K562 (cell line): ENCODE measurements around the gene MAML1. TPM values are rescaled to one million over a fixed set of nuclear protein-coding genes. Genes with fewer than 3 reads are reported as not detected.

Source experiments
- ATAC-seq: fragments of 200-7000 bp; cut with Tn5 transposase; 3 replicates; pipeline ENCODE4 v1.9.1; 2020; ENCODE audit warnings: moderate library complexity
- BruUV-seq: library from RNA; stranded (reverse); fragments of 400-500 nt; replicated peaks from 2 replicates; lab custom pipeline; 2021; lab: Mats Ljungman, UMichigan
- CTCF ChIA-PET: fragments of 300-600 bp; formaldehyde crosslinking; extraction: SDS; loops from one replicate; lab custom pipeline; 2021; ENCODE audit warnings: low intra/inter-chr PET ratio; lab: Yijun Ruan, JAX
- POLR2A ChIA-PET: fragments of 300-600, 350-650 bp; sonication (Branson Sonifier 250); formaldehyde crosslinking; extraction: SDS; loops from one replicate; lab custom pipeline; 2021; ENCODE audit warnings: antibody characterized with exemption, inconsistent platforms; lab: Yijun Ruan, JAX
- DNase-seq, 4 experiments: peaks; one replicate each; pipeline versions ENCODE4 v3.0.0 to v3.0.0-alpha.2; 2011 to 2018; ENCODE audit warnings: low spot score in 3 of 4, mixed read lengths in 3 of 4; ENCODE audit errors: extremely low read depth in 1 of 4
- FAIRE-seq: peaks from 2 replicates; lab custom pipeline; 2011; peaks lifted over from hg19 to GRCh38; lab: Jason Lieb, UNC
- H2AFZ ChIP-seq: 2 replicates; pipeline ENCODE4 v1.6.0; 2011; ENCODE audit warnings: low read depth, low read length, control low read depth, inconsistent platforms
- H3K27ac ChIP-seq: fragments of 200-600 bp; 3 replicates; pipeline ENCODE4 v1.8.0; 2011; ENCODE audit warnings: low read depth, mild to moderate bottlenecking, control low read depth, inconsistent platforms, low read length, moderate library complexity, mixed read lengths; ENCODE audit errors: extremely low read depth
- H3K27me3 ChIP-seq, 2 experiments: fragments of 300-600 bp in 1 of 2; 2 replicates in 1 of 2; 3 replicates in 1 of 2; pipeline versions ENCODE4 v1.6.0 to v1.8.0; 2011; ENCODE audit warnings: inconsistent platforms in 2 of 2, low read length in 2 of 2, mild to moderate bottlenecking in 1 of 2, mixed read lengths in 1 of 2, moderate library complexity in 1 of 2; ENCODE audit not compliant: control insufficient read depth in 2 of 2, insufficient read depth in 2 of 2
- H3K36me3 ChIP-seq: fragments of 300-600 bp; 3 replicates; pipeline ENCODE4 v1.8.0; 2011; ENCODE audit warnings: mild to moderate bottlenecking, low read length, inconsistent platforms; ENCODE audit not compliant: control insufficient read depth, insufficient read depth
- H3K4me1 ChIP-seq, 2 experiments: fragments of 200-600 bp in 1 of 2; replicated peaks in 1 of 2; 2 replicates in 1 of 2; 3 replicates in 1 of 2; pipeline versions ENCODE4 v1.5.1 to v1.8.0; 2011; ENCODE audit warnings: inconsistent platforms in 2 of 2, low read length in 2 of 2, mild to moderate bottlenecking in 1 of 2, mixed read lengths in 1 of 2, moderate library complexity in 1 of 2; ENCODE audit not compliant: control insufficient read depth in 2 of 2, insufficient read depth in 2 of 2
- H3K4me2 ChIP-seq: 2 replicates; pipeline ENCODE4 v1.6.1; 2011; ENCODE audit warnings: low read length, control low read depth, inconsistent platforms, mixed read lengths; ENCODE audit not compliant: insufficient read depth
- H3K4me3 ChIP-seq: fragments of 200-600 bp; sonication (generic), shearing (Covaris generic); 2 replicates; pipeline ENCODE4 v1.5.1; 2016; ENCODE audit warnings: control low read depth, inconsistent platforms
- H3K79me2 ChIP-seq: fragments of 200-600 bp; 3 replicates; pipeline ENCODE4 v1.8.0; 2011; ENCODE audit warnings: low read length, inconsistent platforms; ENCODE audit not compliant: control insufficient read depth, insufficient read depth
- H3K9ac ChIP-seq, 2 experiments: 2 replicates each; pipeline versions ENCODE4 v1.6.0 to v1.6.1; 2011; ENCODE audit warnings: low read depth in 2 of 2, low read length in 2 of 2, control low read depth in 1 of 2, inconsistent platforms in 1 of 2, mild to moderate bottlenecking in 1 of 2, mixed read lengths in 1 of 2; ENCODE audit not compliant: insufficient read depth in 1 of 2
- H3K9me1 ChIP-seq: one replicate; pipeline ENCODE4 v1.6.0; 2011; ENCODE audit warnings: inconsistent platforms, mild to moderate bottlenecking, low read length, moderate library complexity; ENCODE audit not compliant: control insufficient read depth, insufficient read depth
- H3K9me3 ChIP-seq: replicated peaks from 2 replicates; pipeline ENCODE4 v1.5.1; 2011; ENCODE audit warnings: low read depth, low read length, inconsistent platforms; ENCODE audit not compliant: control insufficient read depth, insufficient read depth
- H4K20me1 ChIP-seq: replicated peaks from 2 replicates; pipeline ENCODE4 v1.6.1; 2011; ENCODE audit warnings: low read length, inconsistent platforms, mixed read lengths; ENCODE audit not compliant: control insufficient read depth, insufficient read depth
- CTCF ChIP-seq, 3 experiments: IDR thresholded peaks in 2 of 3; conservative IDR thresholded peaks in 1 of 3; 2 replicates each; pipeline ENCODE4 v1.5.1; 2011 to 2012; ENCODE audit warnings: low read length in 3 of 3, mild to moderate bottlenecking in 3 of 3, control low read depth in 2 of 3, improper control_type of control experiment in 1 of 3, inconsistent platforms in 1 of 3, low read depth in 1 of 3, mixed read lengths in 1 of 3, moderate library complexity in 1 of 3; ENCODE audit not compliant: insufficient read depth in 2 of 3
- EZH2 ChIP-seq: IDR thresholded peaks from 2 replicates; pipeline ENCODE4 v1.6.1; 2012; ENCODE audit warnings: low read depth, mild to moderate bottlenecking, inconsistent platforms, low read length, borderline replicate concordance
- WGBS: fragments of 100-300 bp; shearing (Covaris generic); methylation state at CpG from one replicate; pipeline ENCODE4 v1.1.6; 2016; ENCODE audit warnings: low coverage, mixed read lengths; ENCODE audit not compliant: insufficient coverage; ENCODE audit errors: missing lambda C conversion rate; 5-methylcytosine and 5-hydroxymethylcytosine counted together
- in situ Hi-C: fragments of 300-500 bp; cut with MboI; formaldehyde crosslinking; loops from 4 replicates; pipeline ENCODE4 v1.15.0; 2018; ENCODE audit warnings: inconsistent platforms, mixed read lengths
- intact Hi-C: fragments of 100-400 bp; cut with micrococcal nuclease; formaldehyde crosslinking; loops from 2 replicates; pipeline ENCODE4 v1.14.2; 2022
- polyA plus RNA-seq, 8 experiments: library from polyadenylated mRNA; depleted of rRNA in 4 of 8; stranded (reverse) in 5 of 8; unstranded in 3 of 8; fragments of >200 nt; fragmentation: Nextera tagmentation in 2 of 8; fragmentation: Illumina TruSeq in 1 of 8; extraction: Ambion mirVana in 2 of 8; extraction: Trizol in 1 of 8; gene quantifications; 2 replicates each; pipeline versions ENCODE4 v1.2.1 to v1.2.3, GENCODE V29; 2011 to 2014; ENCODE audit warnings: inconsistent platforms in 1 of 8, missing spikeins in 1 of 8
- total RNA-seq, 7 experiments: library from RNA; depleted of rRNA in 6 of 7; stranded (reverse); fragments of >200 nt in 6 of 7; fragmentation: Illumina TruSeq in 2 of 7; extraction: Trizol in 2 of 7; gene quantifications; 2 replicates each; pipeline versions ENCODE4 v1.2.1 to v1.2.3, GENCODE V29; 2011 to 2021; ENCODE audit warnings: low replicate concordance in 1 of 7

The MAML1 gene
- total and polyA plus RNA-seq, 9 of the 15 experiments (the other 6 are each of a cell fraction or from before 2014, with no cell fraction given): 0.32 to 18.4 (median 7.0) TPM

- H3K4me1 ChIP-seq: peaks cover 6% of the 10 kb centered on the region in 2 experiments; a peak in 3 of 5 replicates
- TF ChIP-seq EZH2 (no peak), CTCF (IDR thresholded peaks at IDR 0.05 in 2 of 3, conservative IDR thresholded peaks at IDR 0.05 in 1 of 3; ENCODE audit: insufficient read depth in 2 of 3, low read depth in 1 of 3, low read length in 3 of 3) (0 out of 6 replicates have a peak, but pooled peaks of 1 of the 3 experiments have one; percentile 1)
- no peaks in the 10 kb centered on the region for H3K9me3 ChIP-seq
- CTCF ChIA-PET: no interaction called here
- ATAC-seq: no peak; the same call in 1 of the 3 replicates
- BruUV-seq: no TSS peak
- H3K36me3 ChIP-seq: peaks cover 23% of the 10 kb centered on the region; the same call in 2 of the 3 replicates
- intact Hi-C loops: no loop called here
- WGBS: 90% methylated on average over 8 of the region's 8 CpGs
- no peak overlapping the region for H3K4me2 ChIP-seq
- in situ Hi-C loops: no loop called here
- no peak overlapping the region for H3K9ac ChIP-seq
- POLR2A ChIA-PET: interaction anchor here (0.6 to 1.5 kb wide), 8 partner anchors 7 to 147 kb away, joined by 3 to 4 read pairs (median 3); partner anchors contain the start of gene HNRNPH1
- no peaks in the 10 kb centered on the region for H3K9me1 ChIP-seq
- H3K27ac ChIP-seq: no peak overlapping the region
- no peak overlapping the region for H2AFZ ChIP-seq
- no peak for DNase-seq
- H4K20me1 ChIP-seq: peaks cover 9% of the 10 kb centered on the region; the same call in 1 of the 2 replicates
- no peak overlapping the region for H3K4me3 ChIP-seq
- no peaks in the 10 kb centered on the region for H3K27me3 ChIP-seq
- no peak for FAIRE-seq
- peaks cover 76% of the 10 kb centered on the region for H3K79me2 ChIP-seq
These were observed 17.4 kb downstream of the MAML1 start for GRCh38 chr5:179749857-179750508.
